HG02981 (cell line): ENCODE data around the gene MDN1.
"Not testable (repeated sequence)": the region's sequence is repeated elsewhere in the genome, so short reads cannot be mapped to it uniquely, and the experiment has no call there.

ENCODE experiments used
- ATAC-seq: cut with Tn5 transposase; IDR thresholded peaks from one replicate; pipeline ENCODE4 v1.9.1; 2021; ENCODE audit warnings: mild to moderate bottlenecking, moderate library complexity; ENCODE audit not compliant: unreplicated experiment

MDN1 gene

GRCh38 chr6:89817481-89817880, 2.1 kb downstream of the MDN1 start:
- ATAC-seq, result no peak

GRCh38 chr6:89813422-89813821, 6.2 kb downstream of the MDN1 start:
- ATAC-seq, result not testable (repeated sequence)

GRCh38 chr6:89807581-89807980, 12.0 kb downstream of the MDN1 start:
- ATAC-seq, result no peak

- no peak for ATAC-seq
Measured at GRCh38 chr6:89805814-89806371, 13.7 kb downstream of the MDN1 start.

- no peak for ATAC-seq
Measured at GRCh38 chr6:89803271-89803670, 16.3 kb downstream of the MDN1 start.

- no peak for ATAC-seq
Measured at GRCh38 chr6:89799756-89800155, 19.8 kb downstream of the MDN1 start.

GRCh38 chr6:89799096-89799495, 20.5 kb downstream of the MDN1 start:
- no peak for ATAC-seq

- ATAC-seq, result no peak
Measured at GRCh38 chr6:89797317-89797716, 22.3 kb downstream of the MDN1 start.

- no peak for ATAC-seq
Measured at GRCh38 chr6:89794324-89794723, 25.3 kb downstream of the MDN1 start.

- no peak for ATAC-seq
Measured at GRCh38 chr6:89793586-89793985, 26.0 kb downstream of the MDN1 start.

GRCh38 chr6:89792881-89793280, 26.7 kb downstream of the MDN1 start:
- ATAC-seq, result peak; percentile 84

GRCh38 chr6:89790403-89790802, 29.2 kb downstream of the MDN1 start:
- ATAC-seq, result no peak

- ATAC-seq, result no peak
Measured at GRCh38 chr6:89789980-89790379, 29.6 kb downstream of the MDN1 start.

- ATAC-seq, result no peak
Measured at GRCh38 chr6:89787660-89788328, 31.8 kb downstream of the MDN1 start.

GRCh38 chr6:89786970-89787369, 32.6 kb downstream of the MDN1 start:
- no peak for ATAC-seq

GRCh38 chr6:89784838-89785237, 34.8 kb downstream of the MDN1 start:
- ATAC-seq, result no peak

GRCh38 chr6:89783293-89783692, 36.3 kb downstream of the MDN1 start:
- ATAC-seq, result not testable (repeated sequence)

GRCh38 chr6:89782222-89782621, 37.4 kb downstream of the MDN1 start:
- no peak for ATAC-seq

- no peak for ATAC-seq
Measured at GRCh38 chr6:89781070-89782034, 38.2 kb downstream of the MDN1 start.

- no peak for ATAC-seq
Measured at GRCh38 chr6:89777455-89777854, 42.1 kb downstream of the MDN1 start.

- no peak for ATAC-seq
Measured at GRCh38 chr6:89776583-89777233, 42.9 kb downstream of the MDN1 start.
